Measurements from ENCODE around the gene CHRM5.

Gene CHRM5

GRCh38 chr15:34106423-34106822 is 138.1 kb downstream of the CHRM5 start:
- Histone ChIP-seq H3K9me2 (replicated peaks; ENCODE audit: insufficient read depth, low read length) (no peaks in the 10 kb centered on the region), H3F3A (ENCODE audit: insufficient read depth, low read length) (0 out of 2 replicates have a peak, but pooled peaks cover 4% of the 10 kb centered on the region), H3K79me2 (ENCODE audit: low read length) (peaks cover 11% of the 10 kb centered on the region), H3K27ac (ENCODE audit: low read length) (no peak overlapping the region), H3K4me2 (ENCODE audit: low read depth, low read length) (no peak overlapping the region), H3K36me3 (replicated peaks; ENCODE audit: insufficient read depth, low read length) (no peaks in the 10 kb centered on the region), H3K4me1 (ENCODE audit: low read length) (peaks cover 6% of the 10 kb centered on the region; the same call in 1 of the 2 replicates), H3K9ac (ENCODE audit: low read length) (no peak overlapping the region), H3K4me3 (ENCODE audit: low read length) (no peak overlapping the region), H4K20me1 (ENCODE audit: insufficient read depth, low read length) (no peaks in the 10 kb centered on the region), H3K27me3 (replicated peaks; ENCODE audit: insufficient read depth, low read length) (no peaks in the 10 kb centered on the region), H3K9me3 (replicated peaks; ENCODE audit: insufficient read depth, low read length) (no peaks in the 10 kb centered on the region), H2AFZ (ENCODE audit: low read length) (no peak overlapping the region)
- TF ChIP-seq EZH2 (optimal IDR thresholded peaks at IDR 0.05; ENCODE audit: low read depth, low read length) (no peak), EZH2phosphoT487 (IDR thresholded peaks at IDR 0.05; ENCODE audit: low read length) (no peak), CTCF (IDR thresholded peaks at IDR 0.05; ENCODE audit: low read length) (no peak)
- DNase-seq: no peak

- H3K4me1 ChIP-seq (ENCODE audit: low read length): peaks cover 6% of the 10 kb centered on the region; the same call in 1 of the 2 replicates
- no peaks in the 10 kb centered on the region for H3K9me2 ChIP-seq (replicated peaks; ENCODE audit: insufficient read depth, low read length)
- no peaks in the 10 kb centered on the region for H3K9me3 ChIP-seq (replicated peaks; ENCODE audit: insufficient read depth, low read length)
- H4K20me1 ChIP-seq (ENCODE audit: insufficient read depth, low read length): no peaks in the 10 kb centered on the region
- H2AFZ ChIP-seq (ENCODE audit: low read length): no peak overlapping the region
- no peaks in the 10 kb centered on the region for H3K36me3 ChIP-seq (replicated peaks; ENCODE audit: insufficient read depth, low read length)
- no peak overlapping the region for H3K4me3 ChIP-seq (ENCODE audit: low read length)
- 0 out of 2 replicates have a peak, but pooled peaks cover under 1% of the 10 kb centered on the region for H3F3A ChIP-seq (ENCODE audit: insufficient read depth, low read length)
- no peak overlapping the region for H3K9ac ChIP-seq (ENCODE audit: low read length)
- TF ChIP-seq EZH2phosphoT487 (IDR thresholded peaks at IDR 0.05; ENCODE audit: low read length) (no peak), CTCF (IDR thresholded peaks at IDR 0.05; ENCODE audit: low read length) (no peak), EZH2 (optimal IDR thresholded peaks at IDR 0.05; ENCODE audit: low read depth, low read length) (no peak)
- H3K4me2 ChIP-seq (ENCODE audit: low read depth, low read length): no peak overlapping the region
- H3K27me3 ChIP-seq (replicated peaks; ENCODE audit: insufficient read depth, low read length): no peaks in the 10 kb centered on the region
- no peak for DNase-seq
- no peak overlapping the region for H3K27ac ChIP-seq (ENCODE audit: low read length)
- H3K79me2 ChIP-seq (ENCODE audit: low read length): peaks cover 8% of the 10 kb centered on the region
Measured at GRCh38 chr15:34107315-34107714, 139.0 kb downstream of the CHRM5 start.

GRCh38 chr15:34109797-34110663 is 141.7 kb downstream of the CHRM5 start:
- Histone ChIP-seq H3K79me2 (ENCODE audit: low read length) (no peaks in the 10 kb centered on the region), H3K36me3 (replicated peaks; ENCODE audit: insufficient read depth, low read length) (no peaks in the 10 kb centered on the region), H3F3A (ENCODE audit: insufficient read depth, low read length) (no peaks in the 10 kb centered on the region), H3K27ac (ENCODE audit: low read length) (no peak overlapping the region), H3K9me3 (replicated peaks; ENCODE audit: insufficient read depth, low read length) (no peaks in the 10 kb centered on the region), H3K4me3 (ENCODE audit: low read length) (no peak overlapping the region), H3K27me3 (replicated peaks; ENCODE audit: insufficient read depth, low read length) (no peaks in the 10 kb centered on the region), H3K9ac (ENCODE audit: low read length) (no peak overlapping the region), H2AFZ (ENCODE audit: low read length) (no peak overlapping the region), H3K4me2 (ENCODE audit: low read depth, low read length) (no peak overlapping the region), H3K4me1 (ENCODE audit: low read length) (no peaks in the 10 kb centered on the region), H3K9me2 (replicated peaks; ENCODE audit: insufficient read depth, low read length) (no peaks in the 10 kb centered on the region), H4K20me1 (ENCODE audit: insufficient read depth, low read length) (no peaks in the 10 kb centered on the region)
- TF ChIP-seq EZH2 (optimal IDR thresholded peaks at IDR 0.05; ENCODE audit: low read depth, low read length): no peak
- peak; percentile 56 for TF ChIP-seq CTCF (IDR thresholded peaks at IDR 0.05; ENCODE audit: low read length)
- DNase-seq: no peak

Data from MM.1S (cell line).